GM12892 (cell line): ENCODE results near the gene SQSTM1.

Experiments
- POLR2A ChIP-seq: IDR thresholded peaks from 2 replicates; pipeline ENCODE4 v1.6.1; 2011; ENCODE audit warnings: low read depth, low read length, control low read depth
- POLR2AphosphoS5 ChIP-seq: IDR thresholded peaks from 2 replicates; pipeline ENCODE4 v1.6.1; 2011; ENCODE audit warnings: low read depth, low read length, control low read depth
- TAF1 ChIP-seq: IDR thresholded peaks from 2 replicates; pipeline ENCODE4 v1.6.1; 2011; ENCODE audit warnings: low read depth, mild to moderate bottlenecking, control low read depth, low read length, borderline replicate concordance

DNA sequence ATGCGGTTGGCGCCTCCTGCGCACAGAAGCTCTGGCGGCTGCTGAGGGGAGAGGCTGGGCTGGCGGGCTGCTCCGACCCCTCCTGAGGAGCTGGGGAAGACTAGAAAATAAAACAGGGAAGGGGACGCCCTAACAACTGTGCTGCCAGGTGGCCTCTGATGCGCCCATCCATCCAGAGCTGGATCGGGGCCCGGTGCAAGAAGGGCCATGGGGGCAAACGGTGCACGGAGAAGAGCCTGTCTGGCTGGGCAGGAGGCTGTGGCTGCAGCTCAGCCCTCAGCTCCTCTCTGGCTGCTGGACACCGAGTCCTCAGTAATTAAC lies 58.9 kb downstream of the SQSTM1 start:
- TF ChIP-seq POLR2AphosphoS5 (no peak), POLR2A (no peak), TAF1 (no peak)
